ENCODE data around the gene RET. TPM values are rescaled to one million over a fixed set of nuclear protein-coding genes. Genes with fewer than 3 reads are reported as not detected.

The RET gene
- total RNA-seq, 2 donors from 2014 or later = 1.9 to 3.3 TPM

DNA sequence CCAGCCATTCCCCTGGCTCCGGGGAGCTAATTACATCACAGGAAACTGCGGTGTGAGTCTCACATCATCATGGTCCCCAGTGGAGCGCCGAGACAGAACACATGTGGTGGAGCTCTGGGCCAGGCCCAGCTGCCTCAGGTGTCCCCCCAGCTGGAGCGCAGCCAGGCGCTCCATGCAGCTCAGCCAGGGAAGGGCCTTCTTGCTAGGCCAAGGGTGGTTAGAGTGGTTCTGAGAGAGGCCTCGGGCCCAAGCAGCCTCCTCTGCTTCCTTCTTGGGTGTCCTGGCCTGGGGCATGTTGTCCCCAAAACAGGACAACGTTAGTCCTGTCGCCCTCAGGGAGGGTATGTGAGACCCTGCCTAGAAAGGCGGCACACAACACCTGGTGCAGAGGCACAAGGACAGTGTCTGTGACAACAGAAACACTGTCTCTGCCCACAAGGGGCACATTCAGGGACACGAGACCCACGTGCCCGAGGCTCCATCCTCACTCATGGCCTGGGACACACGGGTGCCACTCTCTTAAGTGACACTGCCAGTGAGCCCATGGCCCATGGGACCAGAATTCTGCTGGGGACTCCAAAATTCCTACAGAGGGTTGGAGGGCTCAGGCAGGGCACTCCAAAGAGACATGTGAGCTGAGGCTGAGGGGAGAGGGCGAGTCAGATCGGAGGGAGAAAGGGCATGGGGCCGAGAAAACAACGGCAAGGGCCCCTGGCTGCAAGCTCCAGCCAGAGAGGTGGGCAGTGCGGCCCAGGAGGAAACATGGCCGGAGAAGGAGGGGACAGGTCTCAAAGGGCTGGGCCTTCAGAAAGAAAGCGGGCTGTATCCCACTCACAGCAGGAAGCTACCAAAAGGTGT lies 37.0 kb upstream of the RET start:
- no peak overlapping the region for H3K9ac ChIP-seq (ENCODE audit: low read depth in 2 of 2, low read length in 2 of 2)
- no peaks in the 10 kb centered on the region for H3K36me3 ChIP-seq
- H3K27me3 ChIP-seq = no peaks in the 10 kb centered on the region
- no peaks in the 10 kb centered on the region for H3K4me1 ChIP-seq
- no peak overlapping the region for H3K27ac ChIP-seq
- no peaks in the 10 kb centered on the region for H3K9me3 ChIP-seq
- intact Hi-C loops (cut with DNase I) = no loop called here
- no peak overlapping the region for H3K4me3 ChIP-seq
- TF ChIP-seq, protein P1, sequence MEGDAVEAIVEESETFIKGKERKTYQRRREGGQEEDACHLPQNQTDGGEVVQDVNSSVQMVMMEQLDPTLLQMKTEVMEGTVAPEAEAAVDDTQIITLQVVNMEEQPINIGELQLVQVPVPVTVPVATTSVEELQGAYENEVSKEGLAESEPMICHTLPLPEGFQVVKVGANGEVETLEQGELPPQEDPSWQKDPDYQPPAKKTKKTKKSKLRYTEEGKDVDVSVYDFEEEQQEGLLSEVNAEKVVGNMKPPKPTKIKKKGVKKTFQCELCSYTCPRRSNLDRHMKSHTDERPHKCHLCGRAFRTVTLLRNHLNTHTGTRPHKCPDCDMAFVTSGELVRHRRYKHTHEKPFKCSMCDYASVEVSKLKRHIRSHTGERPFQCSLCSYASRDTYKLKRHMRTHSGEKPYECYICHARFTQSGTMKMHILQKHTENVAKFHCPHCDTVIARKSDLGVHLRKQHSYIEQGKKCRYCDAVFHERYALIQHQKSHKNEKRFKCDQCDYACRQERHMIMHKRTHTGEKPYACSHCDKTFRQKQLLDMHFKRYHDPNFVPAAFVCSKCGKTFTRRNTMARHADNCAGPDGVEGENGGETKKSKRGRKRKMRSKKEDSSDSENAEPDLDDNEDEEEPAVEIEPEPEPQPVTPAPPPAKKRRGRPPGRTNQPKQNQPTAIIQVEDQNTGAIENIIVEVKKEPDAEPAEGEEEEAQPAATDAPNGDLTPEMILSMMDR (IDR thresholded peaks at IDR 0.05) = no peak
- DNase-seq = peak; percentile 7

DNA sequence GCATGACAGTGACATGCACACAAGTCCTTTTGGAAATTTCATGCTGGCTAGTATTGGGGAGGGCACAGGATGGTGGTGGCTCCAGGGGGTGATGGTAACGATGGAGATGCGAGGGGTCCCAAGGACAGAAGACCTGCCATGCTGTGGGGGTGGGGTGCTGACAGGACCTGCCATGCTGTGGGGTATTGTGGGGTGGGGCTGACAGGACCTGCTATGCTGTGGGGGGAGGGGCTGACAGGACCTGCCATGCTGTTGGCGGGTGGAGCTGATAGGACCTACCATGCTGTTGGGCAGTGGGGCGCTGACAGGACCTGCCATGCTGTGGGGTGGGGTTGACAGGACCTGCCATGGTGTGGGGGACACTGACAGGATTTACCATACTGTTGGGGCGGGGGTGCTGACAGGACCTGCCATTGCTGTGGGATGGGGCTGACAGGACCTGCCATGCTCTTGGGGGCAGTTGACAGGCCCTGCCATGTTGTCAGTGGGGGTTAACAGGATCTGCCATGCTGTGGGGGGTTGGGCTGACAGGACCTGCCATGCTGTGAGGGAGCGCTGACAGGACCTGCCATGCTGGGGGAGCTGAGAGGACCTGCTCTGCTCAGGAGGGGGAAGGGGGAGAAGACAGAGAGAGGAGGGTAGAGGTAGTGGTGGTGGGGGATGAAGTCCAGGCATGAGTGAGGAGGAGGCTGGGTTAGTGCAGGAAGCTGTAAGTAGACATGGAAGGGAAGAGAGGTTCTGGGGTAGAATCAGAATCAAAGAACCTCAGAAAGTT lies 36.2 kb upstream of the RET start:
- peak; percentile 13 for DNase-seq
- H3K27me3 ChIP-seq = no peaks in the 10 kb centered on the region
- intact Hi-C loops (cut with DNase I) = no loop called here

DNA sequence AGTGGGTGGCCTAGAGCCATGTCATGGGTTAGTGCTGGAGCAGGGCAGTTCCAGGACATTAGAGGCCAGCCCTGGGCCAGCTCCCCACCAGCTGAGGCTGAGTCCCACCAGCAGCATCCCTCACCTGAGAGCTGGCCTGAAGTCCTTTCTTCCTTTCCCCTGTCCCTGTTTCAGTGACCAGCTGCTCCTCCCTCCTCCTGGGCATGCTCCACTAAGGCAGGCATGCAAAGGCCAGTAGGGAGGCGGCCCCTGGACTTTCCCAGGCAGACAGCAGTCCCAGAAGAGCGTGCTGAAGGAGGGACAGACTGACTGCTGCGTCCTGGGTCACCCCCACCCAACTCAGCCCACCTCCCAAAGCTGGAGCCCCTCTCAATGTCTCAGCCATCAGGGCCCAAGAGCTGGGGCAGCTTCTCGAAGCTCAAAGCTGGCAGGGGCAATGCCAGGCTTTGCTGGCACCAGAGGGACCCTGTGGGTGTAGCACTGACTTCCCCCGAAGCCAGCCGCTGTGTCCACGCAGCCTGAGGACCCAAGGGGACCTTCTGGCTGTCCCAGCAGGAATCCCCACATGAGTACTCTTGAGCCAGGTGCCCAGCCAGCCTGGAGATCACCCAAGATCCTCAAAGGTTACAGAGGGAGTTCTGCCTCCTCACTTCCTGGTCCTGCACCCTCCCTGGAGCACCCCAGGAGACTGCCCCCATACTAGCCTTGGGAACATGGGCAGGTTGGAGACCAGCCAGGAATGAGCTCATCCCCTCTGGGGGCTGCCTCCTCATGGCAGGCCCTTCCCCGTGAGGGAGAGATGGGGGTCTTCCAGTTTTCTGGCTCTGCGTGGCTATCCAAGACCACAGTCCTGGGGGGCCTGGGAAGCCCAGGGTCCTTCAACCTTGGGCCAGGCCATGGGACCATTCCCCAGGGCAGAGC lies 35.2 kb upstream of the RET start:
- peak; percentile 7 for DNase-seq
- intact Hi-C loops (cut with DNase I) = no loop called here
- TF ChIP-seq, protein P1 (IDR thresholded peaks at IDR 0.05) = no peak

More for the DNA sequence above, 36.2 kb upstream of the RET start:
- TF ChIP-seq, protein P1 (IDR thresholded peaks at IDR 0.05) = no peak
- no peak overlapping the region for H3K27ac ChIP-seq
- H3K9ac ChIP-seq (ENCODE audit: low read depth in 2 of 2, low read length in 2 of 2) = no peak overlapping the region
- H3K36me3 ChIP-seq = no peaks in the 10 kb centered on the region
- H3K4me1 ChIP-seq = no peaks in the 10 kb centered on the region
- H3K9me3 ChIP-seq = no peaks in the 10 kb centered on the region
- no peak overlapping the region for H3K4me3 ChIP-seq

DNA sequence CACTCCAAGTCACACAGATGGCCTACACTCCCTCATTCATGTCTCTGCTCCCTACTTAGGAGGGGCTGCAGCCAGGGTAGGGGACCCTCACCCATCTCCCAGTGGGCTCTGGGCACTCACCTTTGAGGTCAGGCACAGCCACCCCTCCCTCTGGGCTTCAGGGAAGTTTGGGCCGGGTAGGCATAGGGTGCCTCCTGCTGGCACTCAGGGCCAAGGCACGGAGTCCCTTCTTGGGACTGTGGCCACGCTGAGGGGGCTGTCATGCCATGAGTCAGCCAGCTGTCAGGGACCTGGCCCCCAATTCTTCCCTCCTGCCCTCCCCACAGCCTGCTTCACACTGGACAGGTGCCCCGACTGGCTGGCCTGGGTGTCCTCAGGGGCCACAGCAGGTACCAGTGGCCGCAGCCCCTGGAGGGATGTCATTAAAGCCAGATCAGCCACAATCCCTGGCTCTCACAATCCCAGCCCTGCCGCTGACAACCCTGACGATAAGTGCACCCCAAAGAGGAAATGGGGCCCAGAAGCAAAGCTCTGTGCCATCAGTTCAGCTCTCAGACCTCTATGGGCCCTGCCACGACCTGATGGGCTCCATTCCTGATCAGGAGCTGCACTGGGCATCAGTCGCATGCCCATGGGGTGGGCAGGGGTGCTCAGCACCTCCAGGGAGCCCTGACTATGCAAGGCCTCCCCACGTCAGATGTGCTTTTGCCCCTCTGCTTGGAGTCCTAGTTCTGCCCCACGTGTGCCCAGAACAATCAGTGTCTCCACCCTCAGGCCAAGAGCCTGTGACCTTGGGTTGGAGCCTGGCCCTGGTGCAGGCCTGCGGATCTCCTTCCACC lies 34.1 kb upstream of the RET start:
- H3K4me3 ChIP-seq = no peak overlapping the region
- no peak overlapping the region for H3K9ac ChIP-seq (ENCODE audit: low read depth in 2 of 2, low read length in 2 of 2)
- TF ChIP-seq, protein P1 (IDR thresholded peaks at IDR 0.05) = no peak
- no peaks in the 10 kb centered on the region for H3K27me3 ChIP-seq
- intact Hi-C loops (cut with DNase I) = no loop called here
- no peak overlapping the region for H3K27ac ChIP-seq
- H3K9me3 ChIP-seq = no peaks in the 10 kb centered on the region
- peak; percentile 10 for DNase-seq
- no peaks in the 10 kb centered on the region for H3K4me1 ChIP-seq
- H3K36me3 ChIP-seq = no peaks in the 10 kb centered on the region

More for the DNA sequence above, 35.2 kb upstream of the RET start:
- H3K4me3 ChIP-seq = no peak overlapping the region
- H3K4me1 ChIP-seq = no peaks in the 10 kb centered on the region
- H3K27me3 ChIP-seq = no peaks in the 10 kb centered on the region
- no peak overlapping the region for H3K27ac ChIP-seq
- H3K36me3 ChIP-seq = no peaks in the 10 kb centered on the region
- no peak overlapping the region for H3K9ac ChIP-seq (ENCODE audit: low read depth in 2 of 2, low read length in 2 of 2)
- no peaks in the 10 kb centered on the region for H3K9me3 ChIP-seq
